GM18499 (cell line): ENCODE data around the gene GRIK1.

Experiments
- ATAC-seq: cut with Tn5 transposase; IDR thresholded peaks from one replicate; pipeline ENCODE4 v1.9.1; 2021; ENCODE audit warnings: moderate number of reproducible peaks; ENCODE audit not compliant: insufficient read depth, unreplicated experiment

GRIK1 gene

GRCh38 chr21:29793712-29794111, 146.1 kb downstream of the GRIK1 start:
- ATAC-seq = no peak

GRCh38 chr21:29789393-29789792, 150.4 kb downstream of the GRIK1 start:
- no peak for ATAC-seq

- no peak for ATAC-seq
Observed at GRCh38 chr21:29788752-29789151, 151.0 kb downstream of the GRIK1 start.

GRCh38 chr21:29787361-29787909, 152.4 kb downstream of the GRIK1 start:
- ATAC-seq = no peak

- no peak for ATAC-seq
Observed at GRCh38 chr21:29786496-29787360, 153.1 kb downstream of the GRIK1 start.

- ATAC-seq = no peak
Observed at GRCh38 chr21:29777160-29777559, 162.6 kb downstream of the GRIK1 start.

- no peak for ATAC-seq
Observed at GRCh38 chr21:29775462-29775861, 164.3 kb downstream of the GRIK1 start.

- no peak for ATAC-seq
Observed at GRCh38 chr21:29771491-29772066, 168.2 kb downstream of the GRIK1 start.

- ATAC-seq = no peak
Observed at GRCh38 chr21:29763674-29764073, 176.1 kb downstream of the GRIK1 start.

- no peak for ATAC-seq
Observed at GRCh38 chr21:29762570-29763082, 177.2 kb downstream of the GRIK1 start.

GRCh38 chr21:29753216-29753615, 186.6 kb downstream of the GRIK1 start:
- ATAC-seq = no peak

GRCh38 chr21:29751473-29752185, 188.2 kb downstream of the GRIK1 start:
- no peak for ATAC-seq

- no peak for ATAC-seq
Observed at GRCh38 chr21:29749957-29750356, 189.8 kb downstream of the GRIK1 start.

- ATAC-seq = no peak
Observed at GRCh38 chr21:29749223-29749622, 190.6 kb downstream of the GRIK1 start.

- ATAC-seq = no peak
Observed at GRCh38 chr21:29748391-29749167, 191.2 kb downstream of the GRIK1 start.

GRCh38 chr21:29741761-29742160, 198.0 kb downstream of the GRIK1 start:
- no peak for ATAC-seq

GRCh38 chr21:29739176-29739575, 200.6 kb downstream of the GRIK1 start:
- ATAC-seq = no peak

- no peak for ATAC-seq
Observed at GRCh38 chr21:29738730-29739129, 201.1 kb downstream of the GRIK1 start.

- no peak for ATAC-seq
Observed at GRCh38 chr21:29737186-29737585, 202.6 kb downstream of the GRIK1 start.

GRCh38 chr21:29730281-29730680, 209.5 kb downstream of the GRIK1 start:
- no peak for ATAC-seq
